Kidney (tissue), 14 donors: ENCODE results near the gene JAZF1. TPM values are rescaled to one million over a fixed set of nuclear protein-coding genes. Genes with fewer than 3 reads are reported as not detected.

ENCODE experiments used
- DNase-seq, 5 donors: peaks; one replicate each; pipeline ENCODE4 v3.0.0-alpha.2; 2013 to 2020
- FAIRE-seq: peaks from 2 replicates; lab custom pipeline; 2012; peaks lifted over from hg19 to GRCh38; lab: Jason Lieb, UNC
- H3K27ac ChIP-seq, 2 donors: one replicate each; pipeline ENCODE4 v1.7.0; 2013; ENCODE audit warnings: low read depth in 2 of 2, low read length in 2 of 2, inconsistent platforms in 1 of 2
- H3K27me3 ChIP-seq: one replicate; pipeline ENCODE4 v1.7.1; 2013; ENCODE audit warnings: low read length, inconsistent platforms; ENCODE audit not compliant: control insufficient read depth, insufficient read depth
- H3K36me3 ChIP-seq, 3 donors: one replicate each; pipeline versions ENCODE4 v1.7.0 to v1.7.1; 2013; ENCODE audit warnings: low read length in 3 of 3, control low read depth in 1 of 3, inconsistent platforms in 1 of 3; ENCODE audit not compliant: insufficient read depth in 3 of 3, control insufficient read depth in 2 of 3
- H3K4me1 ChIP-seq, 3 donors: one replicate each; pipeline versions ENCODE4 v1.7.0 to v1.7.1; 2013; ENCODE audit warnings: low read length in 3 of 3, inconsistent platforms in 1 of 3, low read depth in 1 of 3; ENCODE audit not compliant: control insufficient read depth in 2 of 3, insufficient read depth in 2 of 3
- H3K4me3 ChIP-seq, 3 donors: one replicate each; pipeline versions ENCODE4 v1.7.0 to v1.8.1; 2013; ENCODE audit warnings: low read length in 3 of 3, control low read depth in 1 of 3, inconsistent platforms in 1 of 3
- H3K9ac ChIP-seq, 3 donors: one replicate each; pipeline versions ENCODE4 v1.7.0 to v1.7.1; 2013; ENCODE audit warnings: low read length in 3 of 3, control low read depth in 1 of 3, inconsistent platforms in 1 of 3
- H3K9me3 ChIP-seq, 3 donors: one replicate each; pipeline versions ENCODE4 v1.7.0 to v1.7.1; 2013; ENCODE audit warnings: low read length in 3 of 3, control low read depth in 1 of 3, inconsistent platforms in 1 of 3; ENCODE audit not compliant: control insufficient read depth in 2 of 3, insufficient read depth in 1 of 3
- intact Hi-C: fragments of 100-400 bp; cut with DNase I; formaldehyde crosslinking; loops from one replicate; pipeline ENCODE4 v1.11.1; 2022
- polyA plus RNA-seq: library from polyadenylated mRNA; stranded (reverse); fragments of 350-450 nt; fragmentation: Illumina TruSeq; extraction: RNeasy Lipid Tissue Mini Kit (QIAGEN cat#74804); gene quantifications from one replicate; pipeline ENCODE4 v1.2.3, GENCODE V29; 2014; ENCODE audit warnings: low read depth, low replicate concordance; ENCODE audit not compliant: insufficient read depth
- total RNA-seq: library from RNA; stranded (reverse); fragmentation: NEBNext Ultra II Directional; extraction: Animal tissue kit (Norgen Biotek cat#: 25700); gene quantifications from one replicate; pipeline ENCODE4 v1.2.1, GENCODE V29; 2021
- TF ChIP-seq, protein P1 (sequence below): IDR thresholded peaks from 3 replicates; pipeline ENCODE4 v1.5.1; 2012; ENCODE audit warnings: mild to moderate bottlenecking, moderate library complexity, borderline replicate concordance; ENCODE audit not compliant: insufficient read depth; ENCODE audit errors: extremely low read depth
- donor health status: control.
- donor health status: control.
- donor health status: control.
- donor health status: control.
- donor health status: control.
- donor health status: DM: yes; HTN: yes; CAD: no.
- donor health status: Normal renal cell carcinoma (clear cell type).

JAZF1 gene
- total and polyA plus RNA-seq, 2 donors from 2014 or later: 5.7 to 13.1 TPM

DNA sequence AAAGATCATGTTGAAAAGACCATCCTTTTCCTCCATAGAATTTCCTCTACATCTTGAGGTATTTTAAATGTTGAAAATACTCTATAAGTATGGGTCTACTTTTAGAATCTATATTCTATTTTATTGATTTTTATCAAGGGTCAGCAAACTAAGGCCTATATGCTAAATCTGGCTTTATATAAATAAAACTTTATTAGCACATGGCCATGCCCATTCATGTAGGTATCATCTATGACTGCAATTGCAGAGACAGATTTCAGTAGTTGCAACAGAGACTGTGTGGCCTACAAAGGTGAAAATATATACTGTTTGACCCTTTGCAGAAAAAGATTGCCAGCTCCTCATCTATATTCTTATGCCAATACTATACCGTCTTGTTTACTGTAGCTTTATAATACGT is 367.9 kb downstream of the JAZF1 start:
- H3K4me1 ChIP-seq: peaks cover 0 to 3% (median 0%) of the 10 kb centered on the region in 3 donors
- H3K4me3 ChIP-seq: no peak overlapping the region
- no peak overlapping the region for H3K9ac ChIP-seq
- H3K27me3 ChIP-seq: no peaks in the 10 kb centered on the region
- intact Hi-C loops: no loop called here
- no peak for DNase-seq
- TF ChIP-seq, protein P1, sequence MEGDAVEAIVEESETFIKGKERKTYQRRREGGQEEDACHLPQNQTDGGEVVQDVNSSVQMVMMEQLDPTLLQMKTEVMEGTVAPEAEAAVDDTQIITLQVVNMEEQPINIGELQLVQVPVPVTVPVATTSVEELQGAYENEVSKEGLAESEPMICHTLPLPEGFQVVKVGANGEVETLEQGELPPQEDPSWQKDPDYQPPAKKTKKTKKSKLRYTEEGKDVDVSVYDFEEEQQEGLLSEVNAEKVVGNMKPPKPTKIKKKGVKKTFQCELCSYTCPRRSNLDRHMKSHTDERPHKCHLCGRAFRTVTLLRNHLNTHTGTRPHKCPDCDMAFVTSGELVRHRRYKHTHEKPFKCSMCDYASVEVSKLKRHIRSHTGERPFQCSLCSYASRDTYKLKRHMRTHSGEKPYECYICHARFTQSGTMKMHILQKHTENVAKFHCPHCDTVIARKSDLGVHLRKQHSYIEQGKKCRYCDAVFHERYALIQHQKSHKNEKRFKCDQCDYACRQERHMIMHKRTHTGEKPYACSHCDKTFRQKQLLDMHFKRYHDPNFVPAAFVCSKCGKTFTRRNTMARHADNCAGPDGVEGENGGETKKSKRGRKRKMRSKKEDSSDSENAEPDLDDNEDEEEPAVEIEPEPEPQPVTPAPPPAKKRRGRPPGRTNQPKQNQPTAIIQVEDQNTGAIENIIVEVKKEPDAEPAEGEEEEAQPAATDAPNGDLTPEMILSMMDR: no peak
- H3K9me3 ChIP-seq: no peaks in the 10 kb centered on the region
- no peak for FAIRE-seq
- H3K27ac ChIP-seq: no peak overlapping the region
- H3K36me3 ChIP-seq: peaks cover 0 to 8% (median 6%) of the 10 kb centered on the region in 3 donors

DNA sequence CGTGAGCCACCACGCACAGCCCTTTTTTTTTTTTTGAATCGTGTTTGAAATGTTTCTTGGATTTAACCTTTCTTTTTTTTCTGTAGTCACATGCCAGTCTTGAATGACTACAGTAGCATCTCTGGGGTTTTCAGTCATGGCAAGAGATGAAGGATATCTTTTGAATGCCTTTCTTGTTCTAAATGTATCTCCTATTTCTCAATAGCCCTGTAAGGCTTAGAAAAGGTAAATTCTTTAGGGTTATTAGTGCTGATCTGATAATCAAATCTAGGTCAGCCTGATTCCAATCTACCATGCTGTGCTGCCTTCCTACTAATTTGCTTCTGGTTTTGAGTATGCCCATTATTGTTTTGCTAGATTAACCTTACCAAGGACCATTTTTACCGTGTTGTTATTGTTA is 370.4 kb downstream of the JAZF1 start:
- Histone ChIP-seq H3K4me1 (peaks cover 0 to 3% (median 0%) of the 10 kb centered on the region in 3 donors), H3K36me3 (peaks cover 0 to 6% (median 0%) of the 10 kb centered on the region in 3 donors), H3K27me3 (no peaks in the 10 kb centered on the region), H3K9ac (no peak overlapping the region), H3K27ac (no peak overlapping the region), H3K9me3 (no peaks in the 10 kb centered on the region), H3K4me3 (no peak overlapping the region)
- intact Hi-C loops: no loop called here
- DNase-seq: no peak
- FAIRE-seq: no peak
- TF ChIP-seq, protein P1: no peak

DNA sequence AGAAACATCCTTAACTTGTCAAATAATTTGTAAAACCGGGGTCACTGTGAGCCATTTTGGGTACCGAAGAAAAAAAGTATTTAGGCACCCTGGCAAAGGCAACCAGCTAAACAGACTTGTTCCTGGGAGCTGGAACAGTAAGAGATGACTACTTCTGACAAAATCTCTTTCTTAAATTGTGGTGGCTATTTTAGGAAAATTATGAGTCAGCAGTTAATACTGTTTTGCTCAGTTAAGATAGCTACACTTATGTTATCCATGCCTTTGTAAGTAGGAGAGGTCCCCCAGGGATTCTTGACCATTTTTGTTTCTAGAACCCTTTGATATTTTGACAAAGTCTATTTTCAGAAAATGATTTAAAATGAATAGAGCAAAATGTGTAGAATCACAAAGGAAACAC is 372.0 kb downstream of the JAZF1 start:
- FAIRE-seq (no peak), DNase-seq (no peak)
- Histone ChIP-seq H3K4me1 (peaks cover 0 to 3% (median 0%) of the 10 kb centered on the region in 3 donors), H3K9ac (no peak overlapping the region), H3K36me3 (peaks cover 0 to 3% (median 0%) of the 10 kb centered on the region in 3 donors), H3K27me3 (no peaks in the 10 kb centered on the region), H3K9me3 (no peaks in the 10 kb centered on the region), H3K4me3 (no peak overlapping the region), H3K27ac (no peak overlapping the region)
- intact Hi-C loops: no loop called here
- TF ChIP-seq, protein P1: no peak

DNA sequence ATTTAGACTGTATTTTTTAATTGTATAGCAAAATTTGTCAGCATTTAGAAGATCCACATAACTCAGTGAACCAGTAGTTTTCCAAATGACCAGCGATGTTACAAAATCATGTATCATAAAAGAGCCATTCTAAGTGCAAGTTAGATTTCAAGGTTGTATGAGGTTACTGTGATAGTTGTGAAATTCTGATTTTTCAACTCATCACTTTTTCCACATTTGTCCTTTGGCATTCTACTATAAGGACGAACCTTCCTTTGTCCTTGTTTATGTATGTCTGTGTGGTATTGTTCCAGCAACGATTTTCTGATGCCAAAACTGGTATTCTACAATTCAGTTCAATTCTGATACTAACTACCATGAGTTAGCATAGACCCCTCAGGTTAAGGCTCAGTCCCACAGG is 376.5 kb downstream of the JAZF1 start:
- TF ChIP-seq, protein P1: no peak

More for the DNA sequence above, 376.5 kb downstream of the JAZF1 start:
- no peaks in the 10 kb centered on the region for H3K27me3 ChIP-seq
- DNase-seq: no peak
- no peak overlapping the region for H3K4me3 ChIP-seq
- no peak overlapping the region for H3K27ac ChIP-seq
- peaks cover 0 to 3% (median 0%) of the 10 kb centered on the region in 3 donors for H3K4me1 ChIP-seq
- H3K9ac ChIP-seq: no peak overlapping the region
- peaks cover 0 to 14% (median 0%) of the 10 kb centered on the region in 3 donors for H3K36me3 ChIP-seq
- no peak for FAIRE-seq
- no peaks in the 10 kb centered on the region for H3K9me3 ChIP-seq
- intact Hi-C loops: no loop called here
